Omental fat pad (tissue), 4 donors: ENCODE results near the gene ZC3H11A. TPM values are rescaled to one million over a fixed set of nuclear protein-coding genes. Genes with fewer than 3 reads are reported as not detected.
"Not testable (repeated sequence)": the region's sequence is repeated elsewhere in the genome, so short reads cannot be mapped to it uniquely, and the experiment has no call there.

Experiments
- ATAC-seq: fragments of 150-250 bp; one replicate; pipeline ENCODE4 v1.9.1; 2016; ENCODE audit warnings: mild to moderate bottlenecking, moderate library complexity; ENCODE audit not compliant: low FRiP score
- DNase-seq: peaks from one replicate; pipeline ENCODE4 v3.0.0-alpha.2; 2019; ENCODE audit warnings: low spot score
- CTCF ChIP-seq, 3 donors: fragments of 450-650 bp; IDR thresholded peaks; one replicate each; pipeline ENCODE4 v1.5.1; 2016 to 2017; ENCODE audit warnings: antibody characterized with exemption in 3 of 3, mild to moderate bottlenecking in 3 of 3, moderate library complexity in 2 of 3
- total RNA-seq, 4 donors: library from RNA; depleted of rRNA; stranded (reverse); fragments of >200 nt; gene quantifications; one replicate each; pipeline ENCODE4 v1.1.0, GENCODE V29; 2016

ZC3H11A gene
- 100 to 1,000 TPM in 3 of 4 donors, 10 to 100 TPM in 1; 97.6 to 140 (median 108) TPM for total RNA-seq

DNA sequence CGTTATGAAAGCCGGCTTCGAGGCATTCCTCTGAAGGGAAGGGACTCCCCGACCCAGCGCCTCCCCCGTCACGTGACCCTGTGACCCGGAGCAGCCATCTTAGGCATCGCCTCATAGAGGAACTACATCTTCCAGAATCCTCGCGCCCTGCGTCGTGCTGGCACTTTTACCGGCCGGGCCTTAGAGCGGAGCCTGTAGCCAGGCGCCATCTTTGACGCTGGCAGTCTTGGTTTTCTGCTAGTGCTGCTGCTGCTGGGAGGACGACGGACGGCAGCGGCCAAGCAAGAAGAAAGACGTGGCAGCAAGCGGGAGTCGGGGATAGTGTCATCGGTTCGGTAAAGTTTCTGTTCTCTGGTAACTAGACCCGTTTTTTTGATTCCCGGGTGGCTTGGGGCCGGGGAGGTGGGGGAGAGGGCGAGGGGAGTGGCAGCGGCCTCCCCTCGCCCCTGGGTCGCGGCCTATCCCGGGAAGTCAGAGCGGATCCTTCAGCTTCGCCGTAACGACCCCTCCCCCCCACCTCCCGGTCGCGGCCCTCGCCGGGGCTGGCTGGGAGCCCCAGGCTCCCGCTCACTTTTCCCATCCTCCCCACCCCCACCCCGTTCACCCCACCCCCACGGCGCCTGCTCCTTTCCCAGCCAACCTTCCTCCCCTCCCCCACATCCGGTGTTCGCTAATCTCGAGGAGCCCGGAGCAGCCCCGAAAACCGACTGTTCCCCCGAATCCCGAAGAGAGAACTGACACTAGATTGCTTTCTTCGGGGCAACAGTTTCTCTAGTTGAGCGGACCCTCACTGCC lies at the start of gene ZC3H11A, which contains the start of gene ZBED6:
TSS of gene ZC3H11A (plus strand) at position 183 of the 795 bp plus-strand sequence. CDS start 21,448 bp downstream, outside the sequence.
TSS of gene ZBED6 (plus strand) at position 183 of the 795 bp plus-strand sequence. CDS start 1,900 bp downstream, outside the sequence.
- TF ChIP-seq CTCF (IDR thresholded peaks at IDR 0.05): no peak
- DNase-seq (peak; percentile 97), ATAC-seq (peak; percentile 98)

GRCh38 chr1:203746281-203746680 lies 49.1 kb upstream of the ZC3H11A start:
- TF ChIP-seq CTCF (IDR thresholded peaks at IDR 0.05): no peak
- DNase-seq: no peak
- ATAC-seq: no peak

DNA sequence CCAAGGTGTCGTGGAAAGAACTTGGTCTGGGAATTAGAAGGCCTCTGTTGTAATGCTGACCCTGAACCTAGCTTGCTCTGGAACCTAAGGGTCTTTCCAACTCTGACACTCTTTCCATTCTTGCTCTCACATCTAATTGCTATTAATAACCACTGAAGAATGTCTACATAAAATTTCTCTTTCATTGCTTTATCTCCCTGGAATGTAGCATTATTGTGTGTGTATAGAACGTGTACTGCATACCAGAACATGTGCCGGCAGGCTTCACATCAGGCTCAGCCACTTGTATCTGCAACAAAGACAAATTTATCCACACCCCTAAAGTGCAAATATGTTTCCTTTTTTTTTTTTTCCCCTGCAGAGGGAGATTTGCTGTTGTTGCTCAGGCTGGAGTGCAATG lies 44.4 kb upstream of the ZC3H11A start:
- ATAC-seq (no peak), DNase-seq (no peak)
- TF ChIP-seq CTCF (IDR thresholded peaks at IDR 0.05): no peak

- not testable (repeated sequence) for ATAC-seq, DNase-seq
These were observed 43.6 kb upstream of the ZC3H11A start for GRCh38 chr1:203751618-203752361.

GRCh38 chr1:203754455-203754864 lies 41.0 kb upstream of the ZC3H11A start:
- ATAC-seq (no peak), DNase-seq (no peak)
- no peak for TF ChIP-seq CTCF (IDR thresholded peaks at IDR 0.05)

- TF ChIP-seq CTCF (IDR thresholded peaks at IDR 0.05): no peak
- ATAC-seq (no peak), DNase-seq (no peak)
These were observed 39.4 kb upstream of the ZC3H11A start for GRCh38 chr1:203756036-203756435.

DNA sequence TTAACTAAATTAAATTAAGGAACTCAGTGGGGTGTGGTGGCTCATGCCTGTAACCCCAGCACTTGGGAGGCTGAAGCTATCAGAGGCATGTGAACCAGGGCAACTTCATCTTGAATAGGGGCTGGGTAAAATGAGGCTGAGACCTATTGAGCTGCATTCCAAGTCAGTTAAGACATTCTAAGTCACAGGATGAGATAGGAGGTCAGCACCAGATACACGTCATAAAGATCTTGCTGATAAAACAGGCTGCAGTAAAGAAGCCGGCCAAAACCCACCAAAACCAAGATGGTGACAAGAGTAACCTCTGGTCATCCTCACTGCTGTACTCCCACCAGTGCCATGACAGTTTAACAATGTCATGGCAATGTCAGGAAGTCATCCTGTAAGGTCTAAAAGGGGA lies 36.7 kb upstream of the ZC3H11A start:
- DNase-seq, ATAC-seq: not testable (repeated sequence)

DNA sequence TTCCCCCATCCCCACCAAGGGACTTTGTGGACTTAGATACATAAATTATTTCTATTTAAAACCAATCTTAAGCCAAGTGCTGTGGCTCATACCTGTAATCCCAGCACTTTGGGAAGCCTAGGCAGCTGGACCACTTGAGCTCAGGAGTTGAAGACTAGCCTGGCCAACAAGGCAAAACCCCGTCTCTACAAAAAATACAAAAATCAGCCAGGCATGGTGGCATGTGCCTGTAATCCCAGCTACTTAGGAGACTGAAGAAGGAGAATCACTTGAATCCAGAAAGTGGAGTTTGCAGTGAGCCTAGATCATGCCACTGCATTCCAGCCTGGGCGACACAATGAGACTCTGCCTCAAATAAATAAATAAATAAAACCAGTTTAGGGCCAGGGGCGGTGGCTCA lies 34.9 kb upstream of the ZC3H11A start:
- DNase-seq: no peak
- no peak for ATAC-seq
- no peak for TF ChIP-seq CTCF (IDR thresholded peaks at IDR 0.05)

DNA sequence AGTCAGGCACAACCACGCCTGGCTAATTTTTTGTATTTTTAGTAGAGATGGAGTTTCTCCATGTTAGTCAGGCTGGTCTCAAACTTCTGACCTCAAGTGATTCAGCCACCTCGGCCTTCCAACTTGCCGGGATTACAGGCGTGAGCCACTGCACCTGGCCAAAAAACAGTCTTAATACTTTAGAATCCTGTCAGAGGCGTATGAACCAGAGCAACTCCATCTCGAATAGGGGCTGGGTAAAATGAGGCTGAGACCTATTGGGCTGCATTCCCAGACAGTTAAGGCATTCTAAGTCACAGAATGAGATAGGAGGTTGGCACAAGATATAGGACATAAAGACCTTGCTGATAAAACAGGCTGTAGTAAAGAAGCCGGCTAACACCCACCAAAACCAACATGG lies 33.5 kb upstream of the ZC3H11A start:
- ATAC-seq, DNase-seq: not testable (repeated sequence)
